ENCODE results near the gene NCAPG2. TPM values are rescaled to one million over a fixed set of nuclear protein-coding genes. Genes with fewer than 3 reads are reported as not detected.

The NCAPG2 gene
- polyA plus RNA-seq, 1 experiment = 14.8 TPM

DNA sequence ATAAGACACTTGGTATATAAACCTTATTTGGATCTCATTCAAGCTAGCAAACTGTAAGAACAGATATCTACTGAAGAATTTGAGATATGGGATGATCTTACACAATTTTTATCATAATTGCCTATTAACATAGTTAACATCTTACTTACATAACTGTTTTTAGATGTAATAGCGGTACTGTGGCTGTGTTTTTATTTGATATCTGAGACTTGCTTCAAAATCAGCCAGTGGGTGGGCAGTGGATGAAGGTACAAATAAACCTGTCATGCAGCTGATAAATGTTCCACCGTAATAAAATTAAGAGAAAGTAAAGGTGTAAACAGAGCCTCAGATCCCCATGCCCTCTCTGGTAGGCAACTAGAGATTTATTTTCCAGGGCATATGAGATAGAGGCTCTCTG, 88.6 kb downstream of the NCAPG2 start:
- no peaks in the 10 kb centered on the region for H3K27me3 ChIP-seq (ENCODE audit: control insufficient read depth, insufficient read depth, low read length)
- TF ChIP-seq, protein P1, sequence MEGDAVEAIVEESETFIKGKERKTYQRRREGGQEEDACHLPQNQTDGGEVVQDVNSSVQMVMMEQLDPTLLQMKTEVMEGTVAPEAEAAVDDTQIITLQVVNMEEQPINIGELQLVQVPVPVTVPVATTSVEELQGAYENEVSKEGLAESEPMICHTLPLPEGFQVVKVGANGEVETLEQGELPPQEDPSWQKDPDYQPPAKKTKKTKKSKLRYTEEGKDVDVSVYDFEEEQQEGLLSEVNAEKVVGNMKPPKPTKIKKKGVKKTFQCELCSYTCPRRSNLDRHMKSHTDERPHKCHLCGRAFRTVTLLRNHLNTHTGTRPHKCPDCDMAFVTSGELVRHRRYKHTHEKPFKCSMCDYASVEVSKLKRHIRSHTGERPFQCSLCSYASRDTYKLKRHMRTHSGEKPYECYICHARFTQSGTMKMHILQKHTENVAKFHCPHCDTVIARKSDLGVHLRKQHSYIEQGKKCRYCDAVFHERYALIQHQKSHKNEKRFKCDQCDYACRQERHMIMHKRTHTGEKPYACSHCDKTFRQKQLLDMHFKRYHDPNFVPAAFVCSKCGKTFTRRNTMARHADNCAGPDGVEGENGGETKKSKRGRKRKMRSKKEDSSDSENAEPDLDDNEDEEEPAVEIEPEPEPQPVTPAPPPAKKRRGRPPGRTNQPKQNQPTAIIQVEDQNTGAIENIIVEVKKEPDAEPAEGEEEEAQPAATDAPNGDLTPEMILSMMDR (IDR thresholded peaks at IDR 0.05; ENCODE audit: low read depth, low read length) = no peak
- no peaks in the 10 kb centered on the region for H3K9me3 ChIP-seq (ENCODE audit: control insufficient read depth, insufficient read depth, low read length)
- ChIA-PET CTCF (no interaction called here), POLR2A (no interaction called here)
- H3K27ac ChIP-seq (ENCODE audit: low read depth, low read length) = no peak overlapping the region
- no peak for DNase-seq (ENCODE audit: low read depth, low spot score)
- no peak overlapping the region for H3K4me3 ChIP-seq (ENCODE audit: low read depth, low read length)

DNA sequence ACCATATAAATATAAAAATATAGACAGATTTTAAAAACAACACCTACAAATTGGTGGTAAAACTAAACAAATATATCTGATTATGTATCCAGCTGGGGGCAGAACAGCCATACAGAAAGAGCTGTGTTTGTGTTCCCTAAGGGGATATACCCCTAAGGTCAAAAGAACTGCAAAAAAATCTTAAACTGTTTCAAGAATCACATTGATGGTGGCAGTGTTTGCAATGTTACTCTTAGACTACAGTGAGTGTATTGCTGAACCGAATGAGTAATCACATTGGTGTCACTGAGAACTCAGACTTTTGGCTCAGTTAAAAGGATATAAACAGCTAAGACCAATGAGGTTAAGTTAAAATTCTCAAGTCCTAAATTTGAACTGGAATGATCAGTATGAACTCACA, 89.9 kb downstream of the NCAPG2 start:
- no peak overlapping the region for H3K27ac ChIP-seq (ENCODE audit: low read depth, low read length)

DNA sequence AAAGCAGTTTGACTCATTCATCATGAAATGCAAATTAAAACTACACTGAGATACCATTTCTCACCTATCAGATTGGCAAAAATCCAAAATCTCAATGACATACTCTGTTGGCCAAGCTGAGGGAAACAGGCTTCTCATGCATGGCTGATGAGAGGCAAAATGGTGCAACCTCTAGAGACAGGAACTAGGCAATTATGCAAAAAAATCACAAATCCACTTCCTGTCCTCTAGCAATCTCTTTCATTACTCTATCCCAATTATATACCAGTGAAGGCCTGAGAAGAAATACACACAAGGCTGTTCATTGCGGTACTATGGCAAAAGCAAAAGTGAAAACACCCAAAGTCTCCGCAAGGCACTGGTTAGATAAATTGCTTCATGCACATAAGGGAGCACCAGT, 91.1 kb downstream of the NCAPG2 start:
- TF ChIP-seq, protein P1 (IDR thresholded peaks at IDR 0.05; ENCODE audit: low read depth, low read length) = no peak
- ChIA-PET CTCF (interaction anchor here (0.6 to 1.1 kb wide), 3 partner anchors 34 to 365 kb away, joined by 3 to 5 read pairs (median 3); no protein-coding TSS in a partner anchor), POLR2A (no interaction called here)
- DNase-seq (ENCODE audit: low read depth, low spot score) = no peak
- Histone ChIP-seq H3K4me3 (ENCODE audit: low read depth, low read length) (no peak overlapping the region), H3K9me3 (ENCODE audit: control insufficient read depth, insufficient read depth, low read length) (no peaks in the 10 kb centered on the region), H3K27ac (ENCODE audit: low read depth, low read length) (no peak overlapping the region), H3K27me3 (ENCODE audit: control insufficient read depth, insufficient read depth, low read length) (no peaks in the 10 kb centered on the region)

More for the DNA sequence above, 89.9 kb downstream of the NCAPG2 start:
- peak; percentile 6 for DNase-seq (ENCODE audit: low read depth, low spot score)
- H3K27me3 ChIP-seq (ENCODE audit: control insufficient read depth, insufficient read depth, low read length) = no peaks in the 10 kb centered on the region
- no peak overlapping the region for H3K4me3 ChIP-seq (ENCODE audit: low read depth, low read length)
- ChIA-PET CTCF (no interaction called here), POLR2A (interaction anchor here (0.8 kb wide), 1 partner anchor 11 kb away, joined by 3 read pairs; no protein-coding TSS in a partner anchor)
- TF ChIP-seq, protein P1 (IDR thresholded peaks at IDR 0.05; ENCODE audit: low read depth, low read length) = no peak
- H3K9me3 ChIP-seq (ENCODE audit: control insufficient read depth, insufficient read depth, low read length) = no peaks in the 10 kb centered on the region

DNA sequence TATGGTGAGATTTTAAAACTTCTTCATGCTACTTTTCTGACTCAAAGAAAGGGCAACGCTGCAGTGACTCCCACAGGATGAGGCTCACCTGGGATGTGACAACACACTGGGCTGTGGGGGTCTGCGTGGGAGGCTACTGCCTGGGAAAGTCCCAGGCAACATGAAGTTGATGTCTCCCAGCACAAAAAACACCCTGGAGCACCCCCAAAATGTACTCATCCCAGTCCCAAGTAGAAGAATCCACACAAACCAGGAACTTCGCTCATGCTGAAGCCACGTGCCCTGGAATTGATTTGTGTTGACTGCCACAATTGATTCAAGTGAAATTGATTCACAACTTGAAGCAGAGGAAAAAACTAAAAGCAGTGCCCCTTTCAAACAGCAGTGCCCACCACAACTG, 92.1 kb downstream of the NCAPG2 start:
- Histone ChIP-seq H3K27ac (ENCODE audit: low read depth, low read length) (no peak overlapping the region), H3K4me3 (ENCODE audit: low read depth, low read length) (no peak overlapping the region), H3K9me3 (ENCODE audit: control insufficient read depth, insufficient read depth, low read length) (no peaks in the 10 kb centered on the region), H3K27me3 (ENCODE audit: control insufficient read depth, insufficient read depth, low read length) (no peaks in the 10 kb centered on the region)
- ChIA-PET POLR2A (no interaction called here), CTCF (interaction anchor here (1.1 to 2.5 kb wide), 2 partner anchors 365 to 366 kb away, joined by 3 to 8 read pairs; no protein-coding TSS in a partner anchor)
- DNase-seq (ENCODE audit: low read depth, low spot score) = no peak
- TF ChIP-seq, protein P1 (IDR thresholded peaks at IDR 0.05; ENCODE audit: low read depth, low read length) = no peak

DNA sequence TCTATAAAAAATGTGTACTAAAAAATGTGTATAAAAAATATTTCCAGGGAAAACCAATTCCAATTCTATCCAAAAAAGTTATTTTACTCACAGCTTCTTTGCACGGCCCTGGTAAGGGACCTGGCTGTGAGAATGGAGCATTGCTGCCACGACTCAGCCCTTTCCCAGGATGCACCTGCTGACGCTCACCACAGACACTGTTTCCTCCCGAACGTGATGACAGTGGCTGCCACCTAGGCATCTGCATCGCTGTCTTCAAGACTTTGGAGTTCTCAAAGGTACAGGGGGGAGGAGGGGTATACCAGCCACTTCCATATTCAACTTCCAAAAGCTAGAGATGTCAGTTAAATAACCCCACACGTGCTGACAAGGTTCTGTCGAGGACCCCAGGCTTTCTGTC, 93.1 kb downstream of the NCAPG2 start:
- TF ChIP-seq, protein P1 (IDR thresholded peaks at IDR 0.05; ENCODE audit: low read depth, low read length) = no peak
- CTCF ChIA-PET = interaction anchor here (2.5 kb wide), 1 partner anchor 366 kb away, joined by 8 read pairs; no protein-coding TSS in a partner anchor
- no peaks in the 10 kb centered on the region for H3K9me3 ChIP-seq (ENCODE audit: control insufficient read depth, insufficient read depth, low read length)
- no peak overlapping the region for H3K27ac ChIP-seq (ENCODE audit: low read depth, low read length)
- DNase-seq (ENCODE audit: low read depth, low spot score) = no peak
- POLR2A ChIA-PET = no interaction called here
- H3K27me3 ChIP-seq (ENCODE audit: control insufficient read depth, insufficient read depth, low read length) = no peaks in the 10 kb centered on the region
- H3K4me3 ChIP-seq (ENCODE audit: low read depth, low read length) = no peak overlapping the region

Data from AG04450 (cell line).